HG02852 (cell line): ENCODE results near the gene EFHC2.
"Not testable (repeated sequence)": the region's sequence is repeated elsewhere in the genome, so short reads cannot be mapped to it uniquely, and the experiment has no call there.

Experiments used
- ATAC-seq: cut with Tn5 transposase; IDR thresholded peaks from one replicate; pipeline ENCODE4 v1.9.1; 2021; ENCODE audit warnings: mild to moderate bottlenecking, moderate library complexity; ENCODE audit not compliant: unreplicated experiment

The EFHC2 gene

GRCh38 chrX:44303119-44303518, 40.4 kb downstream of the EFHC2 start:
- no peak for ATAC-seq

GRCh38 chrX:44299177-44299576, 44.3 kb downstream of the EFHC2 start:
- no peak for ATAC-seq

GRCh38 chrX:44291468-44292092, 51.9 kb downstream of the EFHC2 start:
- ATAC-seq = no peak

- ATAC-seq = no peak
Observed at GRCh38 chrX:44290718-44291117, 52.8 kb downstream of the EFHC2 start.

GRCh38 chrX:44282753-44283152, 60.7 kb downstream of the EFHC2 start:
- no peak for ATAC-seq

GRCh38 chrX:44280116-44280515, 63.4 kb downstream of the EFHC2 start:
- no peak for ATAC-seq

- ATAC-seq = no peak
Observed at GRCh38 chrX:44274096-44274495, 69.4 kb downstream of the EFHC2 start.

GRCh38 chrX:44267861-44268260, 75.6 kb downstream of the EFHC2 start:
- ATAC-seq = no peak

GRCh38 chrX:44267116-44267515, 76.4 kb downstream of the EFHC2 start:
- ATAC-seq = no peak

- ATAC-seq = no peak
Observed at GRCh38 chrX:44265559-44265958, 77.9 kb downstream of the EFHC2 start.

GRCh38 chrX:44264936-44265335, 78.5 kb downstream of the EFHC2 start:
- ATAC-seq = no peak

- ATAC-seq = no peak
Observed at GRCh38 chrX:44261286-44261685, 82.2 kb downstream of the EFHC2 start.

GRCh38 chrX:44260609-44261008, 82.9 kb downstream of the EFHC2 start:
- no peak for ATAC-seq

GRCh38 chrX:44255742-44256141, 87.7 kb downstream of the EFHC2 start:
- not testable (repeated sequence) for ATAC-seq

GRCh38 chrX:44253575-44253942, 89.9 kb downstream of the EFHC2 start:
- ATAC-seq = no peak

GRCh38 chrX:44252688-44253574, 90.5 kb downstream of the EFHC2 start:
- not testable (repeated sequence) for ATAC-seq

GRCh38 chrX:44247468-44247867, 96.0 kb downstream of the EFHC2 start:
- ATAC-seq = no peak

- no peak for ATAC-seq
Observed at GRCh38 chrX:44246826-44247225, 96.6 kb downstream of the EFHC2 start.

- ATAC-seq = no peak
Observed at GRCh38 chrX:44245733-44246132, 97.7 kb downstream of the EFHC2 start.

GRCh38 chrX:44244008-44244407, 99.5 kb downstream of the EFHC2 start:
- no peak for ATAC-seq

GRCh38 chrX:44241546-44241945, 101.9 kb downstream of the EFHC2 start:
- ATAC-seq = no peak

- no peak for ATAC-seq
Observed at GRCh38 chrX:44240036-44240435, 103.4 kb downstream of the EFHC2 start.
